Activated T-helper 1 cell treated with anti-CD3 and anti-CD28 coated beads, Interleukin-2, amount 50 U/mL, for 16 hours (primary cell): ENCODE data around the gene CTTNBP2NL.

Source experiments
- DNase-seq, 2 donors: peaks; one replicate each; pipeline ENCODE4 v3.0.0-alpha.2; 2020; ENCODE audit warnings: low read depth in 1 of 2, low spot score in 1 of 2

The CTTNBP2NL gene

GRCh38 chr1:112395821-112396652 lies at the start of gene CTTNBP2NL:
Gene CTTNBP2NL, plus strand, starts transcription at chr1:112396214. Its CDS starts 19,952 bp downstream, at chr1:112416166.
- DNase-seq: peak; percentile 59 to 71

GRCh38 chr1:112346801-112347350 lies 49.1 kb upstream of the CTTNBP2NL start:
- DNase-seq: no peak

GRCh38 chr1:112356765-112357164 lies 39.2 kb upstream of the CTTNBP2NL start:
- no peak for DNase-seq

- no peak for DNase-seq
Measured at GRCh38 chr1:112357467-112357866, 38.5 kb upstream of the CTTNBP2NL start.

GRCh38 chr1:112358061-112358770 lies 37.8 kb upstream of the CTTNBP2NL start:
- DNase-seq: no peak

- peak; percentile 4 to 7 for DNase-seq
Measured at GRCh38 chr1:112358798-112359408, 37.1 kb upstream of the CTTNBP2NL start.

- DNase-seq: no peak
Measured at GRCh38 chr1:112359961-112360767, 35.9 kb upstream of the CTTNBP2NL start.

GRCh38 chr1:112363636-112364035 lies 32.4 kb upstream of the CTTNBP2NL start:
- no peak for DNase-seq

GRCh38 chr1:112368198-112368597 lies 27.8 kb upstream of the CTTNBP2NL start:
- DNase-seq: no peak

GRCh38 chr1:112369392-112370285 lies 26.4 kb upstream of the CTTNBP2NL start:
- DNase-seq: peak; percentile 62 to 66

GRCh38 chr1:112370996-112371395 lies 25.0 kb upstream of the CTTNBP2NL start:
- DNase-seq: no peak

- DNase-seq: no peak
Measured at GRCh38 chr1:112371775-112372174, 24.2 kb upstream of the CTTNBP2NL start.

- DNase-seq: no peak
Measured at GRCh38 chr1:112373806-112374205, 22.2 kb upstream of the CTTNBP2NL start.

GRCh38 chr1:112375701-112376100 lies 20.3 kb upstream of the CTTNBP2NL start:
- DNase-seq: no peak

- DNase-seq: no peak
Measured at GRCh38 chr1:112380356-112380755, 15.7 kb upstream of the CTTNBP2NL start.

GRCh38 chr1:112381324-112382076 lies 14.5 kb upstream of the CTTNBP2NL start:
- no peak for DNase-seq

GRCh38 chr1:112383759-112384370 lies 12.1 kb upstream of the CTTNBP2NL start:
- DNase-seq: no peak

- DNase-seq: no peak
Measured at GRCh38 chr1:112386024-112386723, 9.8 kb upstream of the CTTNBP2NL start.
